Activated T-cell treated with anti-CD3 and anti-CD28 coated beads for 48 hours (primary cell): ENCODE data around the gene PAX8.

Experiments used
- DNase-seq: peaks from one replicate; pipeline ENCODE4 v3.0.0-alpha.2; 2020; ENCODE audit warnings: low read depth

PAX8 gene

GRCh38 chr2:113264713-113265403 lies 13.9 kb downstream of the PAX8 start:
- DNase-seq: no peak

GRCh38 chr2:113263546-113263945 lies 15.2 kb downstream of the PAX8 start:
- DNase-seq: no peak

- DNase-seq: no peak
Observed at GRCh38 chr2:113260991-113261390, 17.7 kb downstream of the PAX8 start.

GRCh38 chr2:113258471-113259147 lies 20.1 kb downstream of the PAX8 start:
- no peak for DNase-seq

GRCh38 chr2:113257516-113258264 lies 21.0 kb downstream of the PAX8 start:
- DNase-seq: no peak

- DNase-seq: no peak
Observed at GRCh38 chr2:113255140-113256070, 23.3 kb downstream of the PAX8 start.

- no peak for DNase-seq
Observed at GRCh38 chr2:113253453-113253852, 25.3 kb downstream of the PAX8 start.

- no peak for DNase-seq
Observed at GRCh38 chr2:113252047-113252590, 26.6 kb downstream of the PAX8 start.

GRCh38 chr2:113251118-113251517 lies 27.6 kb downstream of the PAX8 start:
- DNase-seq: no peak

GRCh38 chr2:113248997-113249770 lies 29.5 kb downstream of the PAX8 start:
- peak; percentile 66 for DNase-seq

- DNase-seq: no peak
Observed at GRCh38 chr2:113246606-113247005, 32.1 kb downstream of the PAX8 start.

- no peak for DNase-seq
Observed at GRCh38 chr2:113245276-113245711, 33.4 kb downstream of the PAX8 start.

GRCh38 chr2:113242327-113242726 lies 36.4 kb downstream of the PAX8 start:
- DNase-seq: no peak

- DNase-seq: peak; percentile 65
Observed at GRCh38 chr2:113240915-113241911, 37.5 kb downstream of the PAX8 start.

GRCh38 chr2:113240150-113240914 lies 38.4 kb downstream of the PAX8 start:
- DNase-seq: no peak

- DNase-seq: no peak
Observed at GRCh38 chr2:113238871-113239839, 39.6 kb downstream of the PAX8 start.

- no peak for DNase-seq
Observed at GRCh38 chr2:113237604-113238160, 41.0 kb downstream of the PAX8 start.
